GM12878 (cell line): ENCODE data around the gene C2.

ENCODE experiments used
- BMI1 ChIP-seq: fragments of 450-650 bp; IDR thresholded peaks from 2 replicates; pipeline ENCODE4 v1.6.1; 2016; ENCODE audit warnings: mild to moderate bottlenecking, moderate library complexity, borderline replicate concordance
- CTCF ChIP-seq, 3 experiments: IDR thresholded peaks in 2 of 3; conservative IDR thresholded peaks in 1 of 3; 2 replicates each; pipeline ENCODE4 v1.5.1; 2011; ENCODE audit warnings: low read depth in 3 of 3, low read length in 3 of 3, mild to moderate bottlenecking in 3 of 3, control low read depth in 2 of 3, moderate library complexity in 2 of 3, inconsistent platforms in 1 of 3, mixed read lengths in 1 of 3; ENCODE audit not compliant: control insufficient read depth in 2 of 3, insufficient read depth in 1 of 3; ENCODE audit errors: extremely low read depth in 1 of 3
- MYC ChIP-seq: IDR thresholded peaks from 2 replicates; pipeline ENCODE4 v1.6.1; 2011; ENCODE audit warnings: mild to moderate bottlenecking, low read length, moderate library complexity, inconsistent platforms; ENCODE audit not compliant: insufficient read depth, insufficient replicate concordance, insufficient read length, severe bottlenecking
- NRF1 ChIP-seq: conservative IDR thresholded peaks from 2 replicates; pipeline ENCODE4 v1.6.1; 2011; ENCODE audit warnings: mild to moderate bottlenecking, low read depth, low read length, improper control_type of control experiment
- PAX8 ChIP-seq: fragments of 450-650 bp; IDR thresholded peaks from 2 replicates; pipeline ENCODE4 v1.6.1; 2017; ENCODE audit warnings: mild to moderate bottlenecking, moderate library complexity
- YBX1 ChIP-seq: fragments of 450-650 bp; IDR thresholded peaks from 2 replicates; pipeline ENCODE4 v1.6.1; 2016; ENCODE audit warnings: antibody characterized with exemption
- TF ChIP-seq, protein P1 (sequence below): IDR thresholded peaks from 2 replicates; pipeline ENCODE4 v1.6.1; 2011; ENCODE audit warnings: low read depth, mild to moderate bottlenecking, low read length, moderate library complexity, borderline replicate concordance; ENCODE audit errors: extremely low read depth

- TF ChIP-seq CTCF (IDR thresholded peaks at IDR 0.05 in 2 of 3, conservative IDR thresholded peaks at IDR 0.05 in 1 of 3; ENCODE audit: control insufficient read depth in 2 of 3, extremely low read depth in 1 of 3, insufficient read depth in 1 of 3, low read depth in 3 of 3, low read length in 3 of 3) (peak; percentile 45 to 59 (median 47)), NRF1 (no peak), YBX1 (no peak), MYC (no peak), BMI1 (no peak), PAX8 (no peak)
- TF ChIP-seq, protein P1, sequence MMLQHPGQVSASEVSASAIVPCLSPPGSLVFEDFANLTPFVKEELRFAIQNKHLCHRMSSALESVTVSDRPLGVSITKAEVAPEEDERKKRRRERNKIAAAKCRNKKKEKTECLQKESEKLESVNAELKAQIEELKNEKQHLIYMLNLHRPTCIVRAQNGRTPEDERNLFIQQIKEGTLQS = no peak
These were observed 24.8 kb downstream of the C2 start for GRCh38 chr6:31952140-31952805.
